ENCODE measurements around the gene HIGD1C.
"Not testable (repeated sequence)": the region's sequence is repeated elsewhere in the genome, so short reads cannot be mapped to it uniquely, and the experiment has no call there.

Gene HIGD1C

GRCh38 chr12:50934371-50934851, 17.9 kb upstream of the HIGD1C start:
- DNase-seq = no peak

- DNase-seq = no peak
Observed at GRCh38 chr12:50934981-50935807, 17.1 kb upstream of the HIGD1C start.

GRCh38 chr12:50936821-50937530, 15.4 kb upstream of the HIGD1C start:
- DNase-seq = no peak

GRCh38 chr12:50937653-50938052, 14.7 kb upstream of the HIGD1C start:
- DNase-seq = no peak

- DNase-seq = no peak
Observed at GRCh38 chr12:50947933-50948626, 4.3 kb upstream of the HIGD1C start.

GRCh38 chr12:50948798-50949197, 3.5 kb upstream of the HIGD1C start:
- DNase-seq = no peak

GRCh38 chr12:50949801-50950302, 2.5 kb upstream of the HIGD1C start:
- DNase-seq = no peak

- no peak for DNase-seq
Observed at GRCh38 chr12:50951112-50951511, 1.2 kb upstream of the HIGD1C start.

GRCh38 chr12:50953047-50953446, 703 bp downstream of the HIGD1C start:
- DNase-seq = no peak

- not testable (repeated sequence) for DNase-seq
Observed at GRCh38 chr12:50954789-50955188, 2.4 kb downstream of the HIGD1C start.

- DNase-seq = no peak
Observed at GRCh38 chr12:50955288-50955687, 2.9 kb downstream of the HIGD1C start.

GRCh38 chr12:50955697-50956096, 3.4 kb downstream of the HIGD1C start:
- DNase-seq = no peak

GRCh38 chr12:50960130-50960529, 7.8 kb downstream of the HIGD1C start:
- no peak for DNase-seq

GRCh38 chr12:50961708-50962107, 9.4 kb downstream of the HIGD1C start:
- DNase-seq = no peak

GRCh38 chr12:50964432-50964831, 12.1 kb downstream of the HIGD1C start:
- DNase-seq = no peak

- DNase-seq = no peak
Observed at GRCh38 chr12:50971946-50972345, 19.6 kb downstream of the HIGD1C start.

- no peak for DNase-seq
Observed at GRCh38 chr12:50979369-50980052, 27.2 kb downstream of the HIGD1C start.

GRCh38 chr12:50980545-50980944, 28.2 kb downstream of the HIGD1C start:
- no peak for DNase-seq

- DNase-seq = no peak
Observed at GRCh38 chr12:50981319-50982239, 29.2 kb downstream of the HIGD1C start.

GRCh38 chr12:50984586-50985298, 32.4 kb downstream of the HIGD1C start:
- DNase-seq = no peak

- DNase-seq = no peak
Observed at GRCh38 chr12:50985322-50985721, 33.0 kb downstream of the HIGD1C start.
